Right kidney (tissue), 1 donor: ENCODE results near the gene RHOU.

Experiments used
- DNase-seq: peaks from one replicate; pipeline ENCODE4 v3.0.0-alpha.2; 2016

Gene RHOU

DNA sequence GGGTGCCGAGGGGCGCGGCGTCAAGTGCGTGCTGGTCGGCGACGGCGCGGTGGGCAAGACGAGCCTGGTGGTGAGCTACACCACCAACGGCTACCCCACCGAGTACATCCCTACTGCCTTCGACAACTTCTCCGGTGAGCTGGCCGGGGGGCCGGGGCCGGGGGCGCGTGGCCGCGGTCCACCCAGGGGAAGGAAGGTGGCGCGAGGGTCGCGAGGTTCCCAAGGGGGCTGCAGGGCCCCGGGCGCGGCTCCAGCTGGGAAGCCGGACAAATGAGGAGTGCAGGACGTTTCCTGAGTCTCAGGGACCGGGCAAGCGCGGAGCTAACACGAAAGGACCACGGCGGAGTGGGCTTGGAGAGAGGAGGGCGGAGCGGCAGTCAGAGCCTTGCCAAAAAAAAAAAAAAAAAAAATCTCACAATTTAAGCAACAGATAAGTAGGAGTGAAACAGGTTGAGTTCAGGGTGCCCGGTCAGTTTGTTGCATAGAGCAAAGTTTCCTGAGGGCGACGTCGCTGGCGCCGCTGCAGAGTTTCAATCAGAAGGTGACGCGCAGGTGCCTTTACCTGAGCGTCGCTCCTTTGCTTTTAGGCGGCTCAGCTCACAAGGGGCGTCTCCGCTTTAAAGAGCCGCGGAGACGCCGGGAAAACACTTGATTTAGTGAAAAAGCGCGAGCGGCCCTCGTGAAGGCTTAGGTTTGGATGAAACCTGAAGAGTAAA, 750 bp downstream of the RHOU start:
- DNase-seq, result peak; percentile 76

DNA sequence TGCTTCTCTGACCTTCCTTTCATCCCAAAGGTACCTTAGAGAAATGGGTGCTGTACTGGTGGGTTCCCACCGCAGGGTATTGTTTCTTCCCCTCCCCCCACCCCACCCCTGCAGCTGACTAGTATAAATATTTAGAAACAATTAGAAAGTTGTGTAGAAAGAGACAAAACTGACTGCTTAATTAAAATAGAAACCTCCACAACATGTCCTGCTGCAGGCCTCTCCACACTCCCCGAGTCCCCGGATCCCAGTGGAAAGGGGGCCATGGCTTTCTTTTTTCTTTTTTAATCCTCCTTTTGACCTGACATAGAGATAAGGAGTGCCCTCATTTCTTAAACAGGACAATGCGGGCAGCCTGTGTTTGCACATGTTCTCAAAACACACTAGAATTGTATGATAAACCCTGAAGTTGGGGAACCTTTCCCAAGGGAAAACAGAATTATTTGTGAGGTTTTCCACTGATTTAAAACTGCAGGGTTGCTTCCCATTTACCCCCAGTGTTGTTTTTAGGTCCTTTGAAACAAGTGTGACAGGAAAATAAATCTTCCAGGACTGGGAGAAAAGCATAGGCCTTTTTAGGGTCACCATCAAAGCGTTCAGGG, 1.7 kb downstream of the RHOU start:
- DNase-seq, result peak; percentile 27

DNA sequence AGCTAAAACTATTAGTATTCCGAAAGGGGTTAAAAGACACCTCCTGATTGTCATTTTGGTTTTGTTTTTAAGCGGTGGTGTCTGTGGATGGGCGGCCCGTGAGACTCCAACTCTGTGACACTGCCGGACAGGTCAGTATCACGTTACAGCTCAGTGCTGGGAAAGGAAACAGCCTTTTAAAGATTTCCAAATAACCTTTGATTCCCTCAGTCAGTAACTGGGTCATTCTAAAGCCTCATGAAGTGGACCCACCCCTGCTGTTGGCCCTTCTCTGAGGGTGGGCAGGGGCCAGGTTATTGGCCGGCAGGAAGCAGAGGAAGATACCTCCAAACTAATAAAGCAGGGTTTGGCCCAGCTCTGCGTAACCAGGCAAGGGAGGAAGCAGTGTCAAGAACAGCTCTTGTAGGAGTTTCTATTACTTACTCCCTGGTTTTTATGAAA, 2.3 kb downstream of the RHOU start:
- peak; percentile 37 for DNase-seq

DNA sequence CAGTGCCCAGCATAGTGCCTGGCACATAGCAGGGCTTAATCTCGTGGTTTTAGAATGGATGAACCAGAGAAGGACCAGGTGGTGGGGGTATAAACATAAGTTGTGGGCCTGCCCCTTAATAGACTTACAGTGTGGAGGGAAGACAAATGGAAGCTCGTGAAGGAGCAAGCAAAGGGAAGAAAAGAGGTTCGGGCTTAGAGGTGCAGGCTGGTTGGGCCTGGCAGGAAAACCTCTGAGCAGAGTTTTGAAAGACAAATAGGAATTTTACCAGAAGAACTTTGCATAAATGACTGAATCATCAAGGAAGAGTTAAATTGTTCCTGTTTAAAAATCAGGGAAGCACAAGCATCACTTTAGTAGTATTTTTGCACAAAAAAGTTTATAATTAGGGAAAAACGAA, 4.5 kb downstream of the RHOU start:
- DNase-seq, result no peak

DNA sequence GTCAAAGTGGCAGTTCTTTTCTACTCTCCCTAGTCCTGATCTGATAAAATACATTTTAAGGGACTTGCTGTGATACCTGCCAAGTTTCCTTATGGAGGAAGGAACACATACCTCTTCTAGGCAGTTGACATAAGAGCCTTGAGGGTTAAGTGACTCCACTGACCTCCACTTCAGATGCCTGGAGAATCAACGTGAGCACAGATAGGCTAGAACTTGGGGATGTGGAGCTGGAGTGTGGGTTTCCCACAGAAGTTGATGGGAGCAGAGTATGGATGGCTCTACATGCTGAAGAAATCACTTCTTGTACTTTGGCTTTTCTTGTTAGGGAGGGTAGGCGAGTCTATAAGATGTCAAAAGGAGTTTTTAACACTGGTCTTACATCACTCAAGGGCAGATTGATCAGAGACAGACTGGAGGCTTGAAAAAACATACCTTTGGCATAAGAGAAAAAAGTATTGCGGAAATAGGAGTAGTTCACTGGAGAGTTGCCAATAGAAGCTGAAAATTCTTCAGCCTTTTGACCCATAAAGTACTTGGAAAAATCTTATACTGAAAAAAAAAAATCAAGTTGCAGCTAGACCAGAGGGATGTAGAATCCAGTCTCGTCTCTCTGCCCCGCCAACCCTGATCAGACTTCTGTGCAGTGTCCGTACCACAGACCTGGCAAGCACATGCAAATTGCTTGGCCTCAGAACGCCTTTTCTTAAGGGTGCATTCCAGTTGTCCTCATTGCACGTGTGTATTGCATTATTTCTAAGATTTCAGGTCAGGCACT, 5.5 kb downstream of the RHOU start:
- no peak for DNase-seq

DNA sequence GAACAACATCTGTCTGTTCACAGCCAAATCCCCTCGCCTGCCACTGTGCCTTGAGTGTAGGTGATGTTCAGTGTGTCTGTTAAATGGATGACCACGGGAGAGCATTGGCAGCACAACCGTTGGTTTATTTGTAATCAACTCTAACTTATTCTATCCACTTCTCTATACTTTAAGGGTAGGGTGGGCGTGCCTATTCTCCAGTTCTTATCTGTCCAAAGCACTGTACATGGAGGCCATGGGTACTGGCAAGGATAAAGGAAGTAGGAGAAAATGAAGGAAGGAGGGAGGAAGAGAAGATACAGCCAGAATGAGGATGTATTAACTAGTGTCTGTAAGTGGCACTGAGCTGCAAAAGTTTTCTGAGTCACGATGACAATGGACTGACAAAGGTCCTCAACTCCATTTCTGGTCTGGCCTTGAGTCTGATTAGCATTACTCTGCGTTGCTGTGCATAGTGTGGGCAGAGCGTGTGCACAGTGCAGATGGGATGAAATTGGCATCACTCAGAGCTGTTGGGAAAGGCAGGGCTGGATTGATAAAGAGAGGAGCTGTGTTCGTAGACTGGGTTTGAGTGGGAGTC, 7.1 kb downstream of the RHOU start:
- no peak for DNase-seq

DNA sequence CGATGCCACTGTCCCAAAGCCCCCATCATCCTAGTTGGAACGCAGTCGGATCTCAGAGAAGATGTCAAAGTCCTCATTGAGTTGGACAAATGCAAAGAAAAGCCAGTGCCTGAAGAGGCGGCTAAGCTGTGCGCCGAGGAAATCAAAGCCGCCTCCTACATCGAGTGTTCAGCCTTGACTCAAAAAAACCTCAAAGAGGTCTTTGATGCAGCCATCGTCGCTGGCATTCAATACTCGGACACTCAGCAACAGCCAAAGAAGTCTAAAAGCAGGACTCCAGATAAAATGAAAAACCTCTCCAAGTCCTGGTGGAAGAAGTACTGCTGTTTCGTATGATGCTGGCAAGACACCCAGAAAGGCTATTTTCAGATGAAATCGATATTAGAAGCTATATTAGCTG, 8.1 kb downstream of the RHOU start:
- no peak for DNase-seq

DNA sequence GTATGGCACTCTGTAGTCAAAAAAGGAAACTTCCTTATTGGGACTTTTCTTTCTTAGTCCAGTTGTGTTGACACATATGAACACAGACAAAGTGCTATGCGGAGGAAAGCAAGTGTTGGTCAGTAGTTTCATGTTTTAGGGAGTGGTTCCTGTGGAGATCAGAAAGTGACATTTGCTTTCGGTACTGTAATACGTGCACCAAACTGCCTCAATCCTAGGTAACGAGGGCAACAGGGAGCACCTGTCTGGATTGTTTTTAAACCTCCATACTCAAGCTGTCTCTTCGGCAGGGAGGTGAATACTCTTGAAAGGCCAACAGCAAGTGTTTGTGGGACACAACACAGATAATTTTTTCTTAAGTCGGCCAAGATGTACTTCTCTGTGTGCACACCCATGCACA, 9.1 kb downstream of the RHOU start:
- DNase-seq, result no peak

DNA sequence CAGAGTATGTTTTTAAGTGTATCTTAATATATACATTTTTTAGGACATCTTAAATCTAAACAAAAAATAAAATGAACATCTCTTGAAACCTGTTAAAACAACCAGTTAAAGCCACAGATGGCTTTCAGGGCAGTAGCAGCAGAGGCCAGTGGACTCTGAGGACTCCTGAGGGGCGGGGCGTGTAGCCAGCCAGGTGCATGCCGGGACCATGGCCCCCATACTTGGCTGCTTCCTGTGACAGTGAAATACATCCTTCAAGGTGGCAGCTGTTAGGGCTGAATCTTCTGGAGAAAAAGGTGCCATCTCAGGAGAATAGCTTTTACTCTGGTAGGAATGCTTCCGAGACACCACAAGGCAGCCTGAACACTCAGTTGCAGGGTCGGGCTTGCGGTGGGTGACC, 9.6 kb downstream of the RHOU start:
- DNase-seq, result no peak

DNA sequence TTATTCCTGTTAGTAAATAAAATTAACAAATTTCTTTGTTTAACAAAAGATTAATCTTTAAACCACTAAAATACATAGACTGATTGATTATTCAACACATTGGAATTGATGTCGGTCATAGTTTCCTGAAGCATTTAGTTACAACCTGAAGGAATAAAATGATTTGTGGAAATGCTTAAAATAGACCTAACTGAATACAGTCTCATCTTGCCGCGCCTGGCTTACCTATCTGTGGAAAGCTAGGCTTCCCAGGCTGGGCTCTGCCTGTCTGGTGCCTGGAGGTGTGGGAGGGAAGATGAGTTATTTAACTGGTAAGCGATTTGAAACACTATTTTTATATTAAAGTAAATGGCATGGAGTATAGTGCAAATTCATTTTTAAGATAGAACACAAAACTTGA, 10.2 kb downstream of the RHOU start:
- DNase-seq, result no peak

DNA sequence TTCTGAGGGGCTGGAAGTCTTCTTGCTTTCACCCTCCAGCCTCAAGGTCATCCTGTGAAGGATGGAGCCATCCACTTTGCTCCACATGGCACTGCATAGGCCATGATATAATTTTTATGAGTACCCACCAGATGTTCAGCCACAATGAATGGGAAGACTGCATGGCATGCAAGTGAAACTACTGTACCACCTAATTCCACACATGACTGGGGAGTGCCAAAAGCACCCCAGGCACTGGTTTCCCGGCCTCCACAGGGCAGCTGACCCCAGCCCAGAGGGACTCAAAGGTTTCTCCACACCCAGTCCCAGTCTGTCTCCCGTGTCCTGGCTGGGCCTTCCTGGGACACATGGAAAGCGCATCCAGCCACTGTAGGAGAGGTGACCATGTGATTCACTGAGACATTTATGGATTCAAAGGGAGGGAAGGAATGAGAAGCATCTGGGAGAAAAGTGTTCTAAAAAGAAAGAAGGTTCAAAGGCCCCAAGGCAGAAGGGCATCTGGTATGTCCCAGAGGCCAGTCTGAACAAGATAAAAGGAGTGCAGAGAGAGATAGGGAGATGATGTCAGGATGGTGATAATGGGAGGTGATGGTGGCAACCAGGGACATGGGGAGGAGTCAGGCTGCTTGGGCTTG, 12.1 kb downstream of the RHOU start:
- no peak for DNase-seq

DNA sequence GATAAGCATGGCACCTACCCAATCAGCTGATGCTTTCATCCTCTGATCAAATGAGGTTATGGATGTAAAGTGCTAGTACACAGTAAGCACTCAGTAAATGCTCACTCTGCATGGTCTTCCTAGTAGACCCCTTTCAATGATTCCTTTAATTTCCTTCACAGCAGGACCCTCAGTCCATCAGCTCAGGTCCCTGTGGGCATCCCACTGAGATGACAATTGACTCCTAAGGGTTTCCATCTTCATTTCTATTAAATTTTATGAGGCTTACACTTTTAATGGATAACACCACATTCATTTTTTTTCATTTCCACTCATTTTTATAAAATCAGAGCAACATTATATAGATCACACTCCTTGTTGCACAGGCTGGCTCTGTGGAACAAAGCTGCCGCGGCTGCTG, 12.8 kb downstream of the RHOU start:
- DNase-seq, result no peak

DNA sequence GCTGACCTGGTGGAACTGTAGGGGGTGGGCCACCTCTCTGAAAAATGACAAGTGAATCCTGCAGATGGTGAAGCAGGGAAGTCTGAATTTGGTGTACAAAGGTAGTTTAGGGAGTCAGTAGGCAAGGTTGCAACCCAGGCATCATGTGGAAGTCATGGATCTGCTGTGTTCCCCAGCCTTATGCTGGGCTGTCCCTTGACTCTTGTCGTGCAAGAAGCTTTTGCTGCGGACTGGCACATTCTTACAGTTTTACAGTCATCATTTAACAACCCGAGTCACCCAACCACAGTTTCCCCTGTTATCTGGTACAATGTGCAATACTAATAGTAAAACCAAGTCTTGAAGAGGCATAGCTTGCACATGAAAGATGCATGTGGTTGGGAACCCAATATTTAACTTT, 13.2 kb downstream of the RHOU start:
- DNase-seq, result no peak

DNA sequence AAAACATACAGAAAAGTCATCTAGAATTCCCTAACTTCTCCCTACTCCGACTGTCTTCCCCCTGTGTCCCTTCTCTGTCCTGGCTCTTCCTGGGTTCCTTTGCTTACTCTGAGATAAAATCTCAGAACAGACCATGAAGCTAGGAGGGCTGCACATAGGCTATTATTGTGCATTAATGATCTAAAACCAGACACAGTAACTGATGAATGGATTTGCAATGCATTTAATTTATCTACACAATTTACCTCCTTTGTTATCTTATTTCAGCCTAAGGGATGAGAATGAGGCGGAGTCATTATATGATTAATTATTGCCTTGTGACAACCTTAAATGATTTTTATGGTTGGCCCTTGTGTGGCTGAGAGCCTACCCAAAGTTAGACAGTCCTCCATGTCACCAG, 14.5 kb downstream of the RHOU start:
- no peak for DNase-seq

DNA sequence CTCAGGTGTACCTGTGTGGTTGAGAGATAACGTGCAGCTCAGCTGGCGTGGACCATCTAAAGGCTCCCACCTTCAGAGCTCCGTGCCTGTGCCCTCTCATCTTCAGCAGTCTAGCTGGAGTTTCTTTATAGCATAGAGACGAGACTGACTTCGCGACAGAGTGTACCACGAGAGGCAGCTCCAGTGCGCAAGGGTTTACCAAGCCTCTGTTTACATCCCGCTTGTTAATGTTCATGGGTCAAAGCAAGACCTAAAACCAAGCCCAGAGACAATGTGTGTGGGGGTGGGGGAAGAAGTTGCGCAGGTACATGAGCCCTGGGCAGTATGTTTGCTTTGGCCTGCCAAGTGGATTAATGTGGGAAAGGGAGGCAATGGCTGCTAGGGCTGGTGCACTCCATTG, 15.6 kb downstream of the RHOU start:
- no peak for DNase-seq

DNA sequence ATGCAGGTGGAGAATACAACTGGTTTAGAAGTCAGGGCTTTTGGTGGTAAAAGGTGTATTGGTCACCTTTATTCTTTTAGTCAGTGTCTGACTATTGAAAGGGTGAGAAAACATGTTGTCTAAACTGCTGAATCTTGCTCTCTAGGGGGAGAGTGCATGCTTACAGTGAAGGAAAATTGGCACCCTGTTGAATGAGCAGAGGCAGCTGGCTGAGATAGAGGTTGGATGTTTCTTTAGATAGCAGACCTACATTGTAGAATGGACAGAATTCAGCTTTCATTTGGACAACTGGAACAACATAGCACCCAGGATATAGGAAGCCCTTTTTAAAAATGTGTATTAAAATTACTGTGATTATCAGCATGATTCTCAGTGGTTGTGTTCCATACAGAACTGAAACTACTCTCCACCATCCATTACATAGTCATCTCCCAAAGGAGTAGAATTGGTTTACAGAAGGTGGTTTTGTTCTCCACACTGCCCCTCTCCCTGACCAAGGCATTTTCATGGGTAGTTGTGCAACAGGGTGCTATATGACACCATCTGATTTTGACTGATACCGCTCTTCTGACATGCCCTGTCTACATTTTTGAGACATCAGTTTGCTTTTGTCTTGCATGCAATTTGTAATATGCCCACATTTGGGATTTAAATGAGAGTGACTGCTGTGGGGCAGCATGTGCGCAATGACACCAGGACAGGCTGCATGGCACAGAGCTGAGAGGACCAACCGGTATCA, 16.2 kb downstream of the RHOU start:
- no peak for DNase-seq

DNA sequence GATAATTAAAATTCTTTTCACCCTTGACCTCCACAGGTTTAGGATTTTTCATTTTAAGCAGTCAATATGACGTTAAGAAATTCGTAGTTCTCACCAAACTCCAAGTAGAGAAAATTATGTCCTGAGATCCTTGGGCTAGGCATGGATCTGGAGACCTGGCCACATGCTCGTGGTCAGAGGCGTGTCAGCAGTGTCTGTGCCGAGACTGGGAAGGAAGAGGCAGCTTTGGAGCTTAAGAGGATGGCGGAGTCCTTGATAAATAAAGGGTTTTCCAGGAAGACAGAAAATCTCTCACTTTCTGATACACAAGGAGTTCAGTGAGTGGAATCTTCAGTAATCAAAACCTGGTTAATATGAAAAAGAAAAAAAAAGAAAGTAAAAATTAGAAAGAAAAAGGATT, 17.0 kb downstream of the RHOU start:
- DNase-seq, result no peak

DNA sequence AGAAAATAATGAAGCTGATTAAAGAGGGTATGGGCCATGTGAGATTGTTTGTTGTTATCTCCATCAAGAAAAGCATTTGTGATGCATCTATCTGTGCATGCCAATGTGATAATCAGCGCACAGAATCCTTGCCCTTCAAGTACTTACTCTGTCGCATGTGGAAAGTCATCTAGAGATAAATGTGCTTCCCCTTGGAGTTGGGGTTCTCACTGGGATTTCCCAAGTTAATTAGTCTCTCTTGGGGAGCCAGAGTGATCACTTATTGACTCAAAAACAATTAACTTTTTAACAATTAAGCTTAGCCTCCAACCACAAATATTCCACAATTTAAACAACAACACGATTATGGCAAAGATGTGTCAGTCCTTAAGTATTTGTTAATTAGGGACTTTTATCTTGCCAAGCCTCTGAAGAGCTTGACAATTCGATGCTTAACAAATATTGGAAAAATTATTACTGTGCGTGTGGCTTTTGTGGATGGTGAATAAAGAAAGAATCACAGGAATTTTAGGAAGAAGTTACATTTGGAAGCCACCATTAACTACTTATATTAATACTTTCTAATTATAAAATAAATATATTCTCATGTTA, 17.5 kb downstream of the RHOU start:
- no peak for DNase-seq

DNA sequence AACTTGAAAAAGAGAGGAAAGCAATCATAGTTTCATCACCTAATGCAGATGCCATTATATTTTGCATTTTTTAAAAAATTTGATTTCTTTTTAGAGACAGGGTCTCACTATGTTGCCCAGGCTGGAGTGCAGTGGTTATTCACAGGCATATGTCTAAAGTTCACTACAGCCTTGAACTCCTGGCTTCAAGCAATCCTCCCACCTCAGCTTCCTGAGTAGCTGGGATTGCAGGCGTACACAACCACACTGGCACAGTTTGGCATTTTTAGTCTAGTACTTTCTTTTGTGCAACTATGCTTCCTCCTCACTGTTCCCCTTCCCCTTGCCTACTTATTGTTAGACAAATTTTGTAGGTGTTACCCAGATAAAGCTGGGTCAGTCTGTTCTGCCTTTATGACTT, 18.0 kb downstream of the RHOU start:
- no peak for DNase-seq

DNA sequence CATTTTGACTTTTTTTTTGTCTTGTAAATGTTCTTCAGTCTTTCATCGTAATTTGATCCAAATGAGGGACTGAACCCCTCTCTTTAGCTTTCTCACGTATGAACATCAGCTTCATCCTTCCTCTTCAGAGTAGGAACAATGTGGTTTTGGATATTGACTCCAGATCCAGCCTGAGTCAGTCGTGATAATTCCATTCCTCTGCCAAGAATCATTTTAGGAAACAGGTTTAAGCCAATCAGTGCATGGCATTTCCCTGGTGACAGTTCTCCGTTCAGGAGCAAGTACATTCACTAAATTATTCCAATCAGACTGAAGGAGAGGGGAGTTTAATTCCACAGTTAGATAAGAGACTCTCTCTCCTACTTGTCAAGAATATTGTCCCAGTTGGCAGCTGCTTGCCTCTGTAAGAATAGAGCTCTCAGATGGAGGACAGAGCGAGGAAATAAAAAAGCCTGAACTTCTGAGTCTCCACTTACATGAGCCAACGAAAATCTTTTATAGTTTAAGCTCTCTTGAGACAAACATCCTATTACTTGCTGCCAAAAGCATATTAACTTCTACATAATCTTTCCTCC, 18.6 kb downstream of the RHOU start:
- no peak for DNase-seq

DNA sequence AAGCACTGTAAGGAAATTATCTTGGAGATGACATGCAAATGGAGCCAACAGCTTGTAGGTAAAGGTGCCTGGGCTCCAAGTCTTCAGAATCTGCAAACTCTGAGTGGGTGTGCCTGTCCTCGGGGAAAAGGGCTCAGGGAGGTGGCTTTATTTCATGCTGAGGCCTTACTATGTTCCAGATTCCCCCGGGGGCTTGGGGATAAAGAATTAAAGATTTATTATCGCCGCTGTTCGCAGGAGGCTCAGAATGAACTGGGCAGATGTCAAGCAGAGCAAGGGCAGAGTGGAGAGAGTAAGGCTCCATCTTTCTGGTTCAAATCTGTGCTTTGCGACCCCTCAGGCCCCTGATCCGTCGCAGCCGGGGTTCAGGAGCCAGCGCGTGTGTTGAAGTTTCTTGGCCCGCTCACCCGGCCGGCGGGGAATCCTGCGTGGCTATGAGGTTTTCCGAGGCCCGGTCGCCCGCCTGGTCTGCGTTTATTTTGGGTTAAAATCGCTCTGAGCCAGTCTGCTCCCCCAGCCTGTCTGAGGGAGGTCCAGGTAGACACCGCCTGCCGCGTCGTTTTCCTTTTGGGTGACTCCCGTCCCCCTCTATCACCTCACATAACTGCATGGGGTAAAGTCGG, 19.5 kb downstream of the RHOU start:
- no peak for DNase-seq
